ENCODE data around the gene PLCG2.

DNA sequence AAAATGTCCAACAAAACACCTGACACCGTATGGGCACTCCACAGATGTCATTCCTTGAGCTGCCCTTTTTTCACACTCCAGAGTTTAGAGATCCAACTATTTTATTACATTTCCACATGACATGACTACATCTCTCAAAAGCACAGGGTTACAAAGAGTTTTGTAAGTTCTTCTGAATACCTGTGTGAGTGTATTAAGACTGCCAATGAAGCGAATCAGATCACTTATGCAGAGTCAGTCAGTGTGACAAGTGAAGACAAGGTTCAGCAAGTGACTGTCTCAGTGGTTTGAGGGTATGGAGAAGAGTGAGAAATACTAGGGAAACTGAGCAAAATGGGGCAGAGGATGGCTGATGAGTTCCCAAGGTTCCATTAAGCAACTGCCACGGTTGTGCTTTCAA is 223.7 kb downstream of the PLCG2 start:
- TF ChIP-seq EZH2 (IDR thresholded peaks at IDR 0.05; ENCODE audit: insufficient read depth, poor library complexity, severe bottlenecking) (no peak), EZH2phosphoT487 (IDR thresholded peaks at IDR 0.05; ENCODE audit: insufficient read depth, low read depth) (no peak)

Measured in GM23248 (cell line).